Right kidney (tissue), 1 donor: ENCODE results near the gene CHAT.

Source experiments
- DNase-seq: peaks from one replicate; pipeline ENCODE4 v3.0.0-alpha.2; 2016

CHAT gene

DNA sequence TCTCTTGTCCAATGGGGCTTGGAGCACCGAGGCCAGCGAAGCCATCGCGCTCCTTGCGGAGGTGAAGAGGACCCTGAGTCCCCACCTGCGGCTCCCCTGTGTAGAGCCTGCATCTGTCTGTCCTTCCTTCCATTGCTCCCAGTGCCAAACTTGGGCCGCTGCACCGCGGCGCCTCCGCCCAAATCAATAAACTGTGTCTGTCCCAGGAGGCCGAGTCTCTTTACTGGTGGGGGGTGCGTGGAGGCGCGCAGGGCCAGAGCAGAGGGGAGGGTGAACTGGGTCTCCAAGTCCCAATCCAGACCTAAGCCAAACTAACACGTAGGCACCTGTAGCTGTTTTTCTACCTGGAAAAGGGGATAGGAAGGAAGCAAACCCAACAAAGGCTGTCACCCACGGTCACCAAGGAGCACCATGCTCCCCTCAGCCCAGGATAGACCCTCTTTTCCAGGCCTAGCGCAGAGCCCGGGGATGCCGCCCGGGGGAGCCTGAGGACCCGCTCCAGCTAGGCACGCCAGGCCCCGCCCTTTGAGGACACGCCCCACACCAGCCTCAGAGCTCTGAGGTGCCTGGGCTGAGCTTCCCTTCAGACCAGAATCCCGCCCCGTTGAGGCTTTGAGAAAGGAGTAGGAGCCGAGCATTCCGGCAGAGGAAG lies 1.2 kb upstream of the CHAT start:
- DNase-seq: peak; percentile 7

DNA sequence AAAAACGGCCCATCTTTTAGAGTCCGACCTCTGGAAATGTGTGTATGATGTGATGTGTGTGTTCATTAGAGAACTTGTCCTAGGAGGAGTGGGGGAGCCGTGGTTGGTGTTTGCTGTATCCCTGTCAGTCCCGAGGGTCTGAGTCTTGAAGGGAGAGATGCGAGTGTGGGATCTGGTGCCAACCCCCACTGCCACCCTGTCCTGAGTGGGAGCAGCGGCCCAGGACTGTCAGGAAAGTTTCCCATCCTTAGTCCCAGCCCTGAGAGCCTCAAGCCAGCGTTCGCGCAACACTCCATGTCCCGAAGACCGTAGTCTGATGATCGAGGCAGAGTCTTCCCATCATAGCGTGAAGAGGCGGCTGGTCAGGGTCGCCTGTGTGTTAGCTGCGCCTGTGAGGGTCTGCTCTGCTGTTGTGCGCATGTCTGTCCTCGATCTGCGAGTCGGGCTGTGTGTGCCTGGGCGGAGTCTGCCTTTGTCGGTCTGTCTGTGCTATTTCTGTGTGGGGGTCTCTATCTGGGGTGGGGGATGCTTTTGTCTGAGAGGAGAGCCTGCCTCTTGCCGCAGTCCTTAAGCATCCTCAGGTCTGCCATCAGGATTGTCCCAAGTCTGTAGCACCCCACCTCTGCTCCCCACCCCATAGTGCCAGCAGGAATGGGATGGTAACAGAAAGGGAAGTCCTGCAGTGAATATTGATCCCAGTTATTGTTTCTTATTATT lies 514 bp upstream of the CHAT start:
- DNase-seq: no peak

DNA sequence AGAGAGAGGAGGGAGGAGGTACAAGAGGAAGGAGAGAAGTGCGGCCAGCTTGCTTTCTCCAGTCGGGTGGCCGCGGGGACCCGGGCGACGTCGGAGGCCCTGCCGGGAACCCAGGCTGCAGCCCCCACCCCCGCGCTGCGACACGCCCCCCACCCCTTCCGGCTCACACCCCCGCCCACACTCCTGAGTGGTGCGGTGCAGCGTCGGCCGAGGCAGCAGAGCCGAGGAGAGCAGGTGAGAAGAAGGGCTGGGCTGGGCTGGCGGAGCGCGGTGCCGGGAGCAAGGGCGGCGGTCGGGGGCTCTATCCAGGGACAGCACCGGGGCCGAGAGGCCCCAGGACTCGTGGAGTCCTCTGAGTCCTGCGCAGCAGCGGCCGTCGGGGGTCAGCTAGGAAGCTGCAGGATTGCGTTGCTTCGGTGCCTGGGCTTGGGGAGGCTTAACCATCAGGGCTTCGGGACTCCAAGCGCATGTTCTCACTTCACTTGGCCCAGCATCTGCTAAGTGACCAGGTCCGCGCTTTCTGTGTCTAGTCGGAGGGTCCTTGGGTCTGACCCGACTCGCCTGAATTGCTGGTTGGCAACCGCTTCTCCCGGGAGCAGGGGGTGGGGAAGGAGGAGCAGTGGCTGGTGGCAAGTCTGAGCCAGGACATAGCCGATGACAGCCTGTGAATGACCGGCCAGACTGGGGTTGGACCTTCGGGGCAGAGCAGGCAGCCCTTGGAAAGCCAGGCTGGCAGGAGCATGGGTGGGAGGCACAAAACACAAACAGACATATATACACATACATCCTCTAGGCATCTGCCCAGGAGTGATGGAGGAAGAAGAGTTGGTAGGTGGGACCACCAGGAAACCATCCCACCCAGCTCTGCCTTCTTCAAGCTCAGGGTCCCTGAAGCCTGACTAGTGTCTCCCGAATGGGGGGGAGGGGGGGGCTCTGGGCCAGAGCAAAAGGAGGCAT lies 683 bp downstream of the CHAT start:
- DNase-seq: no peak

DNA sequence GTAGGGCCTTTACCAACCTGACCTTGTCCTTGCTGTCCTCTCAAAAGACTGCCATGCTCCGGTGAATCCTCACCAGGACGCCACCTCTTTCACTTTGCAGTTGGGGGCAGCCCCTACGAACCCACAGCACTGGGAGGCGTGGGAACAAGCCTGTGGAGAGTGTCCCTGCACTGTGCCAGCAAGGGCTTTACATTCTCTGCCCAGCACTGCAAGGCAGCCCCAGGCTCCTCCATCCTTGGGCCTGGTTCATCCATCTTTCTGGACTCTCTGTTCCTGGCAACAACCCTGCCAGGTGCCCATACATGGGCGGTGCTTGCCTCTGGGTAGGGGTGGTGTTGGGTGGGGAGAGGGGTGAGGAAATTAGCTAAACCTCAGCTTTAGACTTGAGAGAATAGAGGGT lies 1.4 kb downstream of the CHAT start:
- DNase-seq: no peak

DNA sequence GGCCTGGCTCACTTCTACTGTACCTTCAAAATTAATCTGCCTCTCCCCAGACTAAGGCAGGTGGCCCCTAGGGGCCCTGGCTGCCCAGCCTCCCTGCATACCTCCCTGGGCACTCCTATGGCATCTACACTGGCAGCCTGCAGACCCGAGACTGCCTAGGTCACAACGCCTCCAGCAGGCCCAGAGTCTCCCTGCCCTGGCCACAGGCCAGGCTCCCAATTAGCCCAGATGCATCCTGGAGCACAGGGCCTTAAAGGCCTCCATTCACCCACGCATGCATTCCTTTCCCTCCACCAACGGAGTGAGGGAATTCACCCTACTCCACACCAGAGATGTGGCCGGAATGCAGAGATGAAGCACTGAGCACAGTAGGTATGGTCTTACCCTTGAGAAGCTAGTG lies 1.9 kb downstream of the CHAT start:
- no peak for DNase-seq

DNA sequence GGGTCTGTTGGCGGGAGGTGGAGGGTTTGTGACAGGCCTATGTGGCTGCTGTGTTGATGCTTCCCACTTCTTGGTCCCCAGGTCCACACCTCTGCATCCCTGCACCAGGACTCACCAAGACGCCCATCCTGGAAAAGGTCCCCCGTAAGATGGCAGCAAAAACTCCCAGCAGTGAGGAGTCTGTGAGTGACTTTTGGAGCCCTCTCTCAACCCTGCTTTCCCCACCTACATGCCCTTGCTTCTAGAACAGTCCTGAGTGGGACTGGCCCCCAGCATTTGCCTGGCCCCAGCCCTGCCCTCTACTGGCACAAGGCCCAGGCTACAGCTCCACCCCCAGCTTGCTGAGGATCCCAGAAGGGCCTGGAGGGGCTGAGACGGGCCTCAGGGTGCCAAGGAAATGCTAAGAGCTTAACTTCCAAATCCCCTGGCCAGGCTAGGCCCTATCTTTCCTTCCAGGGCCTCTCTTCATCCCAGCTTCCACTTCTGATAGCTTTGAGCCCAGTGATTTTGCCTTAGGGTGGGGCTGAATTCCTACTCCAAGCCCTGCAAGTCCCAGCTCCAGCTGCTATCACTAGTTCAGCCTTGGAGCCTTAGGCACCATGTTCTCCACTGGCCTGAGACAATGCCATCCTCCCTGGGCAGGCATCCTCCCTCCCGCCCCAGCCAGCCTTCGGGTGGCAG lies 2.7 kb downstream of the CHAT start:
- no peak for DNase-seq

DNA sequence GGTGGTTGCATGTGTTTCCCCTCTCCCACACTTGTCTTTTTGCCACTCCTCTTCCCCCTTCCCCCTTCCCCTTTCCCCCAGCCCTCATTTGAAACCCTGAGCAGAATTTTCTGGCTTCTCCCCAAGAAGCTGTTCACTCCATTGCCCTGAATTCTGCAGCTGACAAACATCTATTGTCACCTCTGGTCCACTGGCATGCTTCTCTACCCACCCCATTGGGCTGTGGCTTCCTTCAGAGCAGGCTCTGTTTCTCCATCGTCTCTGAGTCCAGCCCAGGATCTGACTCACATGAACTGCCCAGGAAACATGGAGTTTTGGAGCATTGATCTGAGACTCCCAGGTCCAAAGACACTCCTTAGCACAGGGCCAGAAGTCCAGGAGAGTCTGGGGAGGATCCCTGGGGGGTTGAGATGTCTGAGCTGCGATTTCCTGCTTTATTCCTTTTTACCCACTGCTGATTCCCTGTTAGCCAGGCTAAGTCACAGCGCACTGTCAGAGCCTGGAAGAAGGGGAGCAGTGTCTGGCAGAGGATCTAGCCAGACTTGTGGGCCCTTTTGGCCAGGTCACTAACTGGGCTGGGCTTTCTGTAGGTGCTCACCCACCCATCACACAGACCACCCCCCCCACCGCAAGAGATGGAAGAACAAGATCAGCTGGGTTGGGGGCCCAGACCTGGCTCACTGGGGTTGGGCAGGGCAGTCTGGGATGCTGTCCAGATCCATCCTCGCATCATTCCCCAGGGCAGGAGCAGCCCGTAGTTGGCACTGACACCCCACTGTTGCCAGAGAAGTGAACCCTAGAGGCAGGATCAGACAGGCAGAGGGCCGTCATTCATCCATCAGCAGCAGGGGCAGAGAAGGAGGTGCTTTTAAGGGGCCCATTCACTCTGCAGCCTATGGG lies 3.5 kb downstream of the CHAT start:
- DNase-seq: no peak

DNA sequence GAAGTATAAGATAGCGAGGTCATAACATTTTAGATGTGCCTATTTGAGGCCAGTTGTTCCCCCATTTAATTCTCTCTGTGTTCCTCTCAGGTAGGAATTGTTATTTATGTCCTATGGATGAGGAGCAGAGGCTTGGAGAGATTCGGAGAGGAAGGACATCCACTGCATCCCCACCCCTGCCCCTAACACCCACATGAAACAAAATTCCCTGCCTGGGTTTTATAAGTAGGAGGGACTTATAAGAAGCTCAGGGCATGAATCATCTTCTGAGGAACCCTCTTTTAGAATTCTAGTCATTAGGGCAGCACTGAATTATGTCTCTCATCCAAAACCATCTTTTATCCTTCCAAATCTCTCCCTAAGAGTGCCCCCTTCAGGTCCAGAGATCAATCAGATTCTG lies 5.0 kb downstream of the CHAT start:
- no peak for DNase-seq

DNA sequence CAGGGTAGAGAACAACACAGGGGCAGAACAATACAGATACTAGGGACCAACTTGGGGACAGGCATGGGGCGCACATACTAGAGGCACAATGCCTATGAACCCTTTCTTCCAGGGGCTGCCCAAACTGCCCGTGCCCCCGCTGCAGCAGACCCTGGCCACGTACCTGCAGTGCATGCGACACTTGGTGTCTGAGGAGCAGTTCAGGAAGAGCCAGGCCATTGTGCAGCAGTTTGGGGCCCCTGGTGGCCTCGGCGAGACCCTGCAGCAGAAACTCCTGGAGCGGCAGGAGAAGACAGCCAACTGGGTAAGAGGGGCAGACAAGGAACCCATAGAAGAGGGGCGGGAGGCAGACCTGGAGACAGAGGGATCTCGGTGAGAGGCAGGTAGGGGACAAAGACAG lies 5.8 kb downstream of the CHAT start:
- DNase-seq: no peak

DNA sequence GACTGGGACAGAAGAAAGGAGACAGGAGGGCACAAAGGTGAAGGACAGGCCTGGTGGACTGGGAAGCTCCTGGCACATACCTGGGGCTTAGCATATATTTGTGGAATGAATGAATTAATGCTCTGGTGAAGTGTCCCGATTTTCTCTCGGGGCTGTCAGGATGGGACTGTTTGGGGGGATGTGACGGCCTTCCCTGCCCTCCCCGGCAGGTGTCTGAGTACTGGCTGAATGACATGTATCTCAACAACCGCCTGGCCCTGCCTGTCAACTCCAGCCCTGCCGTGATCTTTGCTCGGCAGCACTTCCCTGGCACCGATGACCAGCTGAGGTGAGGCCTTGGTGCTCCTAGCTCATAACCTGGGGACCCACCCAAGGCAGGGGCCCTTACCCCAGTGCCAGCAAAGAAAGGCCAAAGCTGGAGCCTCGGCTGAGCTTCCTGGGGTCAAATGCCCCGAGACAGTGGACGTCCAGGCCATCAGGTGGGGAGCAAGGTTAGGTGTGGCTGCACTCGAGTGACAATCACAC lies 6.5 kb downstream of the CHAT start:
- DNase-seq: no peak

DNA sequence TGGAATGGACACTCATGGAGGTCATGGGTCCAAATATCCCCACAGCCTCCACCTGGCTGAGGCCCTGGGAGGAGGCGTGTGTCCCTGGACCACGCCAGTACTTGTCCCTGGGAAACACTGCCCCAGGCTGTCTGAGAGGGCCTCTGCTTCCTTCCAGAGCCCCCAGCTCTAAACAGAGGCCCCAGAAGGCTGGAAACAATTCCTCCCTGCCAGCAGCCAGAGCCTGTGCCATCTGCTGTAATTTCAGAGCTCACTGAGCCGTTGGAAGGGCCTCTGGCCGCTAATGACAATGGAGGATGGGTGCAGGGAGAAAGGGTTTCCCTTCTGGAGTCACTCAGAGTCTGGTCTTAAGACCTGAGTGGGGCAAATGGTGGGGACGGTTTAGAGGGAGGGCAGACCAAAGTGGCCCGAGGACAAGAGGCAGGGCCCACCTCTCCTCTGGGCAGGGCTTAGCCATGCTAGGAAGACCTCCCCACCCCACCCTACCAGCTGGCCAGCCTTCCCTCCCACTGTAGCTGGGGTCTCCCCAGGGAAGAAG lies 7.1 kb downstream of the CHAT start:
- no peak for DNase-seq

DNA sequence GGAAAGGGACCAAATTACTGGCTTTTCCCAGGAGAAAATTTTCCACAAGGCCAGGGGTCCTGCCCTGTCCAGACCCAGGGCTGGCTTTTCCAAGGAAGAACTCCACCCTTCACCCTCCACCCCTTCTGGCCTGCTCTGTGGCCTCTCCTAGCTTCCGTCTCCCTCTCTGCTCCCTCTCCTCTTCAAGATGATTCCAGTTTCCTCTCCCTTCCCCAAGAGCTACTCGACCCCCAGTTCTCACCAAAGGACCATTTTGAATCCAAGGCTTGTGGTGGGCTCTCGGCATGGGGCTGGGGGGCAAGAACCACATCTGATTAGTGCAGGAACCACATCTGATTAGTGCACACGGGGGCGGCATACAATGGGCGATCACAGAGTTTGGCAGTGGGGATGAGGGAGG lies 7.7 kb downstream of the CHAT start:
- DNase-seq: no peak

DNA sequence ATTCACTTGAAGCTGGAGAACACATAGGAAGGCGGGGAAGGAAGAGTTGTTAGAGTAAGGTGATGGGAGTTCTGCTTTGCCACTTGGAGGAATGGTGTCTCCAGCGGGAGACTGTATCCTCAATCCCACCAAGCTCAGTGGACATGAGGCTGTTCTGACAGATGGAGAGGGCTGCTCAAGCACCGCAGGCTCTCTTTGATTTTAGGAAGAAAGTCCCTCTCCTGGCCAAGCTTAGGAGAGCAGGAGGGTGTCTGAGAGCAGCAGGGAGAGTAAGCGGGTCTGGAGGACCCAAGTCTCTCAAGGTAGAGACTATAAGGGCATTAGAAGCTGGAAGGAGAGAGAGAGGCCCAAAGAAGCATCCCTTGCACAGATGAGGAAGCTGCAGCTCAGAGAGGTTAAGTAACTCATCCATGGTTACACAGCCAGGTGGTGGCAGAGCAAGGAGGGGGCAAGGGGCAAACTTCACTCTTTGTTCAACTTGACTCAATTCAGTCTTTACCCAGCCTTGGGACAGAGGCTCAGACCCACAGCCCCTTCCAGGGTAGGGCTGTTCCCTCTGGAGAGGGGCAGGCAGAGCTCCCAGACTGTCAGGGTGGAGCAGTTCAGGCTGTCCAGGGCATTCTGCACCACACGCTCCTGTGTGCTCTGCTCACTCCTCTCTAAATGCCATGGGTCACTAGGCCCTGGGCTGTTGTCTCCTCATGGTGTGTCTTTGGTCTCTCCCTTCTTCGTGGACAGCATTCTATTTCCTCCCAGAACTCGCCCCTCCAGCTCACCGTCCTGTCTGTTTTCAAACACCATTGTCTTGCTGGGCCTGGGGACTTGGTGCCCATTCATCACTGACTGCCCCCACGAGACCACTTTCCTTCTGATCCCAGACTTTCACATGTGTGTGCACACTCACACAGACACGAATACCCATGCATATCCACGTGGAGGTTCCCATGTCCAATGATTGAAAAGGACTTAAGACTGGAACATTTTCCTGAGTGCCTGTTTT lies 8.9 kb downstream of the CHAT start:
- DNase-seq: no peak

DNA sequence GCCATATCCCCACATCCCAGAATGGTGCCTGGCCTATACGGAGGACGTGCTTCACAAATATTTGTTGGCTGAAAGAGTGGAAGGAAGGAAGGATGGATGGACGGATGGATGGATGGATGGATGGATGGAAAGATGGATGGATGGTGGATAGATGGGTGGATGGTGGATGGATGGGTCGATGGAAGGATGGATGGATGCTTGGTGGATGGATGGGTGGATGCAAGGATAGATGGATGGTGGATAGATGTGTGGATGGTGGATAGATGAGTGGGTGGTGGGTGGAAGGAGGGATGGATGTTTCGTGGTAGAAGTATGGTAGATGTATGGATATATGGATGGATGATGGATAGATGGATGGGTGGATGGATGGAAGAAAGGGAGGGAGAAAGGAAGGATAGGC lies 10.8 kb downstream of the CHAT start:
- DNase-seq: no peak

DNA sequence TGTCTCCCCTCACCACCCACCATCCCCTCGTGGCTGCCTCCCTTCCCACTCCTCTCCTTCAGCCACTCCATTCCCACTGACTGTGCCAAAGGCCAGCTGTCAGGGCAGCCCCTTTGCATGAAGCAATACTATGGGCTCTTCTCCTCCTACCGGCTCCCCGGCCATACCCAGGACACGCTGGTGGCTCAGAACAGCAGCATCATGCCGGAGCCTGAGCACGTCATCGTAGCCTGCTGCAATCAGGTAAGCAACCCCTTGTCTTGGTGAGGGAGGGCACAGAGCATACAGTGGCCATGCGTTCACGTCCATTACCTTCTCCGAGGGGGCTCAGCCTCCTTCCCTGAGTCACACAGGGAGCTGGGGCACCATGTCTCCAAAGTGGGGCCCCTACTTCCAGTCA lies 11.6 kb downstream of the CHAT start:
- DNase-seq: no peak

DNA sequence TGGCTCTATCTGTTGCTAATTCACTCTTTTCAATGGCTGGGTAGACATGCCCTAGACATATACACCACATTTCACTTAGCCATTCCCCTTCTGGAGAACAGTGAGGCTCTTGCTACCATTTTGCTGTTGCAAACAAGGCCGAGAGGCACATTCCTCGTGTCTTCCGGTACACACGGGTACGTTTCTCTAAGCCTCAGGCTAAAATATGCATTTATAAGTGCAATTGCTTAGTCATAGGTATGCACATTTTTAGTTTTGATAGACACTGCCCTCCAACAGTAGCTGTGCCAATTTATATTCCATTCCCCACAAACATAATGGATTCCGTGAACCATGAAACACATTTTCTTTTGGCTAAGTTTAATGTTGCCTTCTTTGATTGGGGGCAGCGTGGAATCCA lies 13.2 kb downstream of the CHAT start:
- no peak for DNase-seq

DNA sequence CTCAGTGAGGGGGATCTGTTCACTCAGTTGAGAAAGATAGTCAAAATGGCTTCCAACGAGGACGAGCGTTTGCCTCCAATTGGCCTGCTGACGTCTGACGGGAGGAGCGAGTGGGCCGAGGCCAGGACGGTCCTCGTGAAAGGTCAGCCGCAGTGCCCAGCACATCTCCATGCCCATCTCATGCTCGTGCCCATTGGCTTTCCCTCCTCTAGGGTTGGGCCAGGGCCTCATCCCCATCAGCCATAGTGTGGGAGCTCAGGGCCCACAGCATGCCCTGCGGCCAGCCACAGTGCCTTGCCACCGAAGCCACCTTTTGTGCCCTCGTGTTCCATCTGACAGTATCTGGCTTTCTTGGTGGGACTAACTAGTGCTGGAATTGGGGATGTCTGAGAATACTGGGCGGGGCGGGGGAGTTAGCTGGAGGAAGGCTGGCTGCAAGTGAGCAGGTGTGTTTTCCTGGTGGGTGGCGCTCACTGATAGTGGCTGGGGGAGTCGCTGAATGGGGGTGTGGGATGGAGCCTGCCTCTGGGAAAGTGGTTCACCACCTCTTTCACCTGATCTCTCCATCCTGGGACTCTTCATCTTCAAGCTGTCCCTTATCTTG lies 13.9 kb downstream of the CHAT start:
- DNase-seq: no peak

DNA sequence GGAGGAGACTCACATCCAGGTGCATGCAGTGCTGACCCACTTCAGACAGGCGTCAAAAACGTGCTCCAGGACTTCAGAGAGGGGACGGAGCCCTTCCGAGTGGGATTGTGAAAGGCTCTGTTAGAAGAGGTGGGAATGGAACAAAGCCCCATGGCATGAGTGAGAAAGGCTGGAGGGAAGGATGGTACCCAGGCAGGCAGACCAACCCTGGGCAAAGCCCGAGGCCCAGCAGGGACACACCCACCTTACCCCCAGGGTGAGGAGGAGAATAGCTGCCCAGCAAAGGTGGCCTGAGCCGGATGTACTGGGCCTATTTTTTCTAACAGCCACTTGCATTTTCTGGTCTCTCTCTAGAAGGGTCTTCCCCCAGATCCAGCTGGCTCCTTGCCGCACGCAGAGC lies 14.8 kb downstream of the CHAT start:
- DNase-seq: no peak

DNA sequence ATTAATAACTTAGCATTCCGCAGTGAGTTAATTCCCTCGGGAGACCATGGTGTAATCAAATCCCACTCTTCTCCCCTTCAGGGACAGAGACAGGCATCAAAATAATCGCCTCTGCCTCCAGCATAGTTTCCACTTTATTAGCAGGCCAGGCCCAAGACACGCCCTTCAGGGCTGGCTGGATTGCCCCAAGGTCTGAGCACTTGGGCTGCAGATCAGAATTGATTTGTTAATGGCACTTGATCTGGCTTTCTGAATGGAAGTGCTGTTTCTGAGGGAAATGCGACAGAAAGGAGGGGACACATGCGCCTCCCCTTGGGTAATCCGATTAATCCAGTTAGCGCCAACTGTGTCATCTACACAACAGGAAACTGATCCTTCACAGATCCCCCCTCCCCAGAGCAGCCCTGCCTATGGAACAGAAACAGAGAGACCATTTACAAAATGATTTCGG lies 15.6 kb downstream of the CHAT start:
- DNase-seq: no peak
